K562 (cell line): ENCODE data around the gene TTL. TPM values are rescaled to one million over a fixed set of nuclear protein-coding genes. Genes with fewer than 3 reads are reported as not detected.
A peak's percentile ranks its signal among the peaks of the same experiment; 100 is the strongest.

Source experiments
- ARHGAP35 ChIP-seq: fragments of 450-650 bp; IDR thresholded peaks from 2 replicates; pipeline ENCODE4 v1.6.1; 2018; ENCODE audit not compliant: partially characterized antibody
- ELK1 ChIP-seq: sonication (generic); formaldehyde crosslinking; IDR thresholded peaks from 2 replicates; pipeline ENCODE4 v1.8.1; 2022; ENCODE audit warnings: missing genetic modification reagents
- FOXK1 ChIP-seq: sonication (generic); formaldehyde crosslinking; IDR thresholded peaks from 2 replicates; pipeline ENCODE4 v1.8.0; 2022; ENCODE audit warnings: missing genetic modification reagents, mild to moderate bottlenecking, borderline replicate concordance
- GABPA ChIP-seq: fragments of 200-800 bp; sonication (Bioruptor generic); conservative IDR thresholded peaks from 2 replicates; pipeline ENCODE4 v1.6.1; 2016; ENCODE audit warnings: low read depth, missing genetic modification characterization, missing compliant biosample characterization
- KLF6 ChIP-seq: fragments of 250-450 bp; sonication (Bioruptor Pico); IDR thresholded peaks from 2 replicates; pipeline ENCODE4 v1.4.0; 2020; ENCODE audit warnings: mild to moderate bottlenecking, moderate library complexity, borderline replicate concordance
- MAFG ChIP-seq: fragments of 450-650 bp; conservative IDR thresholded peaks from 2 replicates; pipeline ENCODE4 v1.6.1; 2016; ENCODE audit warnings: missing genetic modification characterization, missing compliant biosample characterization
- MBD1 ChIP-seq: fragments of 250-450 bp; sonication (Bioruptor Pico); IDR thresholded peaks from 2 replicates; pipeline ENCODE4 v1.8.0; 2022; ENCODE audit warnings: inconsistent platforms
- PHB2 ChIP-seq: fragments of 450-650 bp; IDR thresholded peaks from 2 replicates; pipeline ENCODE4 v1.6.1; 2017; ENCODE audit warnings: low read depth
- RREB1 ChIP-seq: fragments of 250-450 bp; sonication (Bioruptor Pico); IDR thresholded peaks from 2 replicates; pipeline ENCODE4 v1.4.0; 2020
- SAFB2 ChIP-seq: fragments of 200-400 bp; formaldehyde crosslinking; IDR thresholded peaks from 2 replicates; pipeline ENCODE4 v1.6.1; 2018; ENCODE audit warnings: borderline replicate concordance, low read length, low read depth, moderate library complexity; ENCODE audit not compliant: severe bottlenecking
- SETDB1 ChIP-seq: IDR thresholded peaks from one replicate; pipeline ENCODE4 v1.6.1; 2012; ENCODE audit warnings: low read length, control low read depth, inconsistent platforms
- STAT5A ChIP-seq: IDR thresholded peaks from 2 replicates; pipeline ENCODE4 v1.6.1; 2012; ENCODE audit warnings: low read length, inconsistent platforms, borderline replicate concordance
- SUPT5H ChIP-seq: fragments of 450-650 bp; IDR thresholded peaks from 2 replicates; pipeline ENCODE4 v1.6.1; 2016
- ZBTB5 ChIP-seq: fragments of 450-650 bp; IDR thresholded peaks from 2 replicates; pipeline ENCODE4 v1.6.1; 2017; ENCODE audit warnings: antibody characterized with exemption
- ZFPM2 ChIP-seq: fragments of 250-450 bp; sonication (Bioruptor Pico); IDR thresholded peaks from 2 replicates; pipeline ENCODE4 v1.5.1; 2022; ENCODE audit warnings: mild to moderate bottlenecking
- ZNF41 ChIP-seq: fragments of 250-450 bp; sonication (Bioruptor Pico); conservative IDR thresholded peaks from 2 replicates; pipeline ENCODE4 v1.4.0; 2020; ENCODE audit warnings: mild to moderate bottlenecking
- polyA plus RNA-seq, 8 experiments: library from polyadenylated mRNA; depleted of rRNA in 4 of 8; stranded (reverse) in 5 of 8; unstranded in 3 of 8; fragments of >200 nt; fragmentation: Nextera tagmentation in 2 of 8; fragmentation: Illumina TruSeq in 1 of 8; extraction: Ambion mirVana in 2 of 8; extraction: Trizol in 1 of 8; gene quantifications; 2 replicates each; pipeline versions ENCODE4 v1.2.1 to v1.2.3, GENCODE V29; 2011 to 2014; ENCODE audit warnings: inconsistent platforms in 1 of 8, missing spikeins in 1 of 8
- total RNA-seq, 7 experiments: library from RNA; depleted of rRNA in 6 of 7; stranded (reverse); fragments of >200 nt in 6 of 7; fragmentation: Illumina TruSeq in 2 of 7; extraction: Trizol in 2 of 7; gene quantifications; 2 replicates each; pipeline versions ENCODE4 v1.2.1 to v1.2.3, GENCODE V29; 2011 to 2021; ENCODE audit warnings: low replicate concordance in 1 of 7

TTL gene
- total and polyA plus RNA-seq, 9 of the 15 experiments (the other 6 are each of a cell fraction or from before 2014, with no cell fraction given), result 9.4 to 54.4 (median 34.9) TPM

GRCh38 chr2:112542123-112542983 lies 60.4 kb downstream of the TTL start, which contains the start of gene POLR1B (continued):
- TF ChIP-seq RREB1, result no peak
- no peak for TF ChIP-seq MAFG (tag)
- no peak for TF ChIP-seq ARHGAP35
- no peak for TF ChIP-seq ZBTB5
- peak; percentile 59; the same call in 1 of the 2 replicates for TF ChIP-seq KLF6 (CRISPR knock-in tag)
- TF ChIP-seq SUPT5H, result peak; percentile 68; the same call in 1 of the 2 replicates
- TF ChIP-seq PHB2, result no peak
- TF ChIP-seq ZFPM2, result no peak
- TF ChIP-seq STAT5A, result no peak
- no peak for TF ChIP-seq SAFB2
- no peak for TF ChIP-seq ELK1 (CRISPR knock-in tag)
- TF ChIP-seq MBD1 (CRISPR knock-in tag), result no peak
- TF ChIP-seq ZNF41 (CRISPR knock-in tag), result no peak
- no peak for TF ChIP-seq SETDB1
- no peak for TF ChIP-seq FOXK1 (CRISPR knock-in tag)
- TF ChIP-seq GABPA (tag), result peak; percentile 99
